ENCODE data around the gene TRAM2. TPM values are rescaled to one million over a fixed set of nuclear protein-coding genes. Genes with fewer than 3 reads are reported as not detected.

Gene TRAM2
- polyA plus RNA-seq, 3 donors = 41.7 to 47.6 (median 46.8) TPM

GRCh38 chr6:52571099-52571755 lies 5.6 kb downstream of the TRAM2 start:
- DNase-seq (ENCODE audit: low read depth in 3 of 3, low spot score in 2 of 3) = peak in 1 of 3 donors; percentile 56

- no peak for DNase-seq (ENCODE audit: low read depth in 3 of 3, low spot score in 2 of 3)
Measured at GRCh38 chr6:52570291-52570700, 6.6 kb downstream of the TRAM2 start.

- DNase-seq (ENCODE audit: low read depth in 3 of 3, low spot score in 2 of 3) = no peak
Measured at GRCh38 chr6:52568320-52568719, 8.5 kb downstream of the TRAM2 start.

- no peak for DNase-seq (ENCODE audit: low read depth in 3 of 3, low spot score in 2 of 3)
Measured at GRCh38 chr6:52566853-52567279, 10.0 kb downstream of the TRAM2 start.

GRCh38 chr6:52566201-52566600 lies 10.7 kb downstream of the TRAM2 start:
- no peak for DNase-seq (ENCODE audit: low read depth in 3 of 3, low spot score in 2 of 3)

GRCh38 chr6:52564856-52565255 lies 12.0 kb downstream of the TRAM2 start:
- no peak for DNase-seq (ENCODE audit: low read depth in 3 of 3, low spot score in 2 of 3)

GRCh38 chr6:52562911-52563310 lies 13.9 kb downstream of the TRAM2 start:
- DNase-seq (ENCODE audit: low read depth in 3 of 3, low spot score in 2 of 3) = no peak

GRCh38 chr6:52560462-52560861 lies 16.4 kb downstream of the TRAM2 start:
- no peak for DNase-seq (ENCODE audit: low read depth in 3 of 3, low spot score in 2 of 3)

GRCh38 chr6:52558266-52559000 lies 18.4 kb downstream of the TRAM2 start:
- DNase-seq (ENCODE audit: low read depth in 3 of 3, low spot score in 2 of 3) = no peak

- no peak for DNase-seq (ENCODE audit: low read depth in 3 of 3, low spot score in 2 of 3)
Measured at GRCh38 chr6:52557389-52558265, 19.2 kb downstream of the TRAM2 start.

- no peak for DNase-seq (ENCODE audit: low read depth in 3 of 3, low spot score in 2 of 3)
Measured at GRCh38 chr6:52555518-52556233, 21.2 kb downstream of the TRAM2 start.

GRCh38 chr6:52554684-52555280 lies 22.1 kb downstream of the TRAM2 start:
- DNase-seq (ENCODE audit: low read depth in 3 of 3, low spot score in 2 of 3) = no peak

- DNase-seq (ENCODE audit: low read depth in 3 of 3, low spot score in 2 of 3) = no peak
Measured at GRCh38 chr6:52553719-52554118, 23.1 kb downstream of the TRAM2 start.

GRCh38 chr6:52553158-52553557 lies 23.7 kb downstream of the TRAM2 start:
- no peak for DNase-seq (ENCODE audit: low read depth in 3 of 3, low spot score in 2 of 3)

- DNase-seq (ENCODE audit: low read depth in 3 of 3, low spot score in 2 of 3) = no peak
Measured at GRCh38 chr6:52552278-52552643, 24.6 kb downstream of the TRAM2 start.

GRCh38 chr6:52551483-52552277 lies 25.2 kb downstream of the TRAM2 start:
- peak in 2 of 3 donors; percentile 37 to 52 for DNase-seq (ENCODE audit: low read depth in 3 of 3, low spot score in 2 of 3)

- no peak for DNase-seq (ENCODE audit: low read depth in 3 of 3, low spot score in 2 of 3)
Measured at GRCh38 chr6:52550870-52551269, 26.0 kb downstream of the TRAM2 start.

GRCh38 chr6:52550014-52550575 lies 26.8 kb downstream of the TRAM2 start:
- no peak for DNase-seq (ENCODE audit: low read depth in 3 of 3, low spot score in 2 of 3)

GRCh38 chr6:52549428-52549827 lies 27.4 kb downstream of the TRAM2 start:
- DNase-seq (ENCODE audit: low read depth in 3 of 3, low spot score in 2 of 3) = no peak
